PC-3 (cell line): Measurements from ENCODE around the gene EGLN1.

Source experiments
- EZH2 ChIP-seq: fragments of 300-600 bp; sonication (generic); IDR thresholded peaks from one replicate; pipeline ENCODE4 v1.6.1; 2017; ENCODE audit warnings: antibody characterized with exemption, mild to moderate bottlenecking, low read length; ENCODE audit not compliant: unreplicated experiment
- TF ChIP-seq, protein P1 (sequence below): fragments of 300-600 bp; sonication (generic); conservative IDR thresholded peaks from 2 replicates; pipeline ENCODE4 v1.5.1; 2017; ENCODE audit warnings: antibody characterized with exemption, low read depth, mild to moderate bottlenecking, low read length

DNA sequence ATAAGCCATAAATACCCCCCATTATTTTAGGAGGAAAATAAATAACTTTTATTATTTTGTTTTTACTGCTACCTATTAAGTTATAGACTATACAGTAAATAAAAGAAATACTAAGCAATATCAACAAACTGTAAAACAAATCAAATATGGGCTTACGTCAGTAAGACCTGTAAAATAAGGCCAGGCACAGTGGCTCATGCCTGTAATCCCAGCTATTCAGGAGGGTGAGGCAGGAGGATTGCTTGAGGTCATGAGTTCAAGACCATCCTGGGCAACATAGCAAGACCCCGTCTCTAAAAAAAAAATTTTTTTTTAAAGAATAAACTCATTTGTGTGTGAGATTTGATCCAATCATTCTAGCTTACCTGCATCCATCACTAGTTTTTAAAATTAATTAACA lies 17.8 kb downstream of the EGLN1 start:
- TF ChIP-seq, protein P1, sequence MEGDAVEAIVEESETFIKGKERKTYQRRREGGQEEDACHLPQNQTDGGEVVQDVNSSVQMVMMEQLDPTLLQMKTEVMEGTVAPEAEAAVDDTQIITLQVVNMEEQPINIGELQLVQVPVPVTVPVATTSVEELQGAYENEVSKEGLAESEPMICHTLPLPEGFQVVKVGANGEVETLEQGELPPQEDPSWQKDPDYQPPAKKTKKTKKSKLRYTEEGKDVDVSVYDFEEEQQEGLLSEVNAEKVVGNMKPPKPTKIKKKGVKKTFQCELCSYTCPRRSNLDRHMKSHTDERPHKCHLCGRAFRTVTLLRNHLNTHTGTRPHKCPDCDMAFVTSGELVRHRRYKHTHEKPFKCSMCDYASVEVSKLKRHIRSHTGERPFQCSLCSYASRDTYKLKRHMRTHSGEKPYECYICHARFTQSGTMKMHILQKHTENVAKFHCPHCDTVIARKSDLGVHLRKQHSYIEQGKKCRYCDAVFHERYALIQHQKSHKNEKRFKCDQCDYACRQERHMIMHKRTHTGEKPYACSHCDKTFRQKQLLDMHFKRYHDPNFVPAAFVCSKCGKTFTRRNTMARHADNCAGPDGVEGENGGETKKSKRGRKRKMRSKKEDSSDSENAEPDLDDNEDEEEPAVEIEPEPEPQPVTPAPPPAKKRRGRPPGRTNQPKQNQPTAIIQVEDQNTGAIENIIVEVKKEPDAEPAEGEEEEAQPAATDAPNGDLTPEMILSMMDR, result no peak
- TF ChIP-seq EZH2, result no peak
